ENCODE data around the gene PARD3. TPM values are rescaled to one million over a fixed set of nuclear protein-coding genes. Genes with fewer than 3 reads are reported as not detected.

PARD3 gene
- total RNA-seq, 1 experiment from 2014 or later: 46.3 TPM

- Histone ChIP-seq H3K27ac (ENCODE audit: low read depth, low read length) (no peak overlapping the region), H3K4me2 (ENCODE audit: low read length) (no peak overlapping the region), H3K79me2 (ENCODE audit: insufficient read depth, low read length) (peaks cover 76% of the 10 kb centered on the region), H3K4me1 (ENCODE audit: control insufficient read depth in 1 of 2, insufficient read depth in 2 of 2, low read length in 2 of 2) (peaks cover 14 to 26% of the 10 kb centered on the region in 2 experiments), H4K20me1 (ENCODE audit: insufficient read depth) (0 out of 2 replicates have a peak, but pooled peaks cover 6% of the 10 kb centered on the region), H3K9me2 (ENCODE audit: insufficient read depth) (no peaks in the 10 kb centered on the region), H3K9me3 (ENCODE audit: control insufficient read depth in 1 of 2, insufficient read depth in 1 of 2, low read depth in 1 of 2, low read length in 2 of 2) (no peaks in the 10 kb centered on the region), H2AFZ (ENCODE audit: low read depth, low read length, poor library complexity, severe bottlenecking) (no peak overlapping the region), H3K36me3 (ENCODE audit: control insufficient read depth in 1 of 2, insufficient read depth in 2 of 2, low read length in 2 of 2) (no peaks in the 10 kb centered on the region), H3K9ac (ENCODE audit: low read length) (no peak overlapping the region), H3K4me3 (replicated peaks in 1 of 2; ENCODE audit: low read depth in 1 of 2, low read length in 2 of 2) (no peak overlapping the region), H3K27me3 (ENCODE audit: insufficient read depth, low read length) (no peaks in the 10 kb centered on the region)
- BruUV-seq (replicated peaks): no TSS peak
- ChIA-PET RAD21 (ENCODE audit: low non-redundant PET in 1 of 2, low total read pairs in 2 of 2, uncharacterized antibody in 2 of 2, unreplicated experiment in 2 of 2) (no interaction called here), CTCF (no interaction called here), POLR2A (no interaction called here)
- ATAC-seq: no peak
- no peak for DNase-seq (ENCODE audit: low read depth, low spot score)
- TF ChIP-seq ZNF274 (IDR thresholded peaks at IDR 0.05; ENCODE audit: low read depth, low read length) (no peak), JUND (IDR thresholded peaks at IDR 0.05) (no peak), CTCF (IDR thresholded peaks at IDR 0.05 in 2 of 3, conservative IDR thresholded peaks at IDR 0.05 in 1 of 3; ENCODE audit: borderline replicate concordance in 1 of 3, insufficient read depth in 1 of 3, low read depth in 2 of 3, low read length in 2 of 3) (no peak), SP1 (IDR thresholded peaks at IDR 0.05; ENCODE audit: low read depth) (no peak), POLR2AphosphoS5 (IDR thresholded peaks at IDR 0.05; ENCODE audit: low read depth, low read length) (no peak), FOSL1 (IDR thresholded peaks at IDR 0.05; ENCODE audit: low read depth) (no peak), EZH2 (IDR thresholded peaks at IDR 0.05) (no peak), SIN3A (IDR thresholded peaks at IDR 0.05; ENCODE audit: low read depth) (no peak), YY1 (IDR thresholded peaks at IDR 0.05; ENCODE audit: extremely low read depth, insufficient replicate concordance, low read depth, low read length) (no peak), CEBPB (IDR thresholded peaks at IDR 0.05; ENCODE audit: low read depth) (no peak), ATF3 (IDR thresholded peaks at IDR 0.05) (no peak), EZH2phosphoT487 (IDR thresholded peaks at IDR 0.05; ENCODE audit: borderline replicate concordance) (no peak), ZFX (IDR thresholded peaks at IDR 0.05) (no peak), TCF7L2 (IDR thresholded peaks at IDR 0.05; ENCODE audit: borderline replicate concordance, extremely low read depth, insufficient read depth, insufficient read length) (no peak), RAD21 (IDR thresholded peaks at IDR 0.05; ENCODE audit: low read depth) (no peak), SRF (IDR thresholded peaks at IDR 0.05; ENCODE audit: low read depth) (no peak), REST (IDR thresholded peaks at IDR 0.05; ENCODE audit: low read depth) (no peak), EGR1 (IDR thresholded peaks at IDR 0.05; ENCODE audit: low read depth) (no peak), ZBTB33 (IDR thresholded peaks at IDR 0.05; ENCODE audit: extremely low read depth, insufficient replicate concordance, low read length) (no peak), POLR2A (IDR thresholded peaks at IDR 0.05; ENCODE audit: borderline replicate concordance, extremely low read depth, insufficient read depth, insufficient read length) (no peak)
- intact Hi-C loops (cut with micrococcal nuclease): no loop called here
Observed at GRCh38 chr10:34781711-34782110, 33.4 kb downstream of the PARD3 start.

Data from HCT116 (cell line).